Large intestine (tissue), 1 donor: ENCODE results near the gene TPMT. TPM values are rescaled to one million over a fixed set of nuclear protein-coding genes. Genes with fewer than 3 reads are reported as not detected.

Source experiments
- polyA plus RNA-seq: library from polyadenylated mRNA; unstranded; fragments of 120-200 nt; gene quantifications from one replicate; pipeline ENCODE4 v1.2.1, GENCODE V29; 2013

Gene TPMT
- polyA plus RNA-seq, 1 donor: 20.7 TPM

Other genes with a start within 250 kb of the TPMT start
- gene KIF13A, start 167.4 kb downstream of the TPMT start, polyA plus RNA-seq: 34.4 TPM
- 2.6 TPM for gene NHLRC1, start 32.4 kb downstream of the TPMT start, polyA plus RNA-seq
- gene KDM1B, start 345 bp upstream of the TPMT start, polyA plus RNA-seq: 11.4 TPM
- gene DEK, start 109.5 kb upstream of the TPMT start, polyA plus RNA-seq: 108 TPM
- gene RNF144B, start 232.3 kb upstream of the TPMT start, polyA plus RNA-seq: 2.0 TPM